ENCODE results near the gene BBIP1.

The BBIP1 gene, protein sequence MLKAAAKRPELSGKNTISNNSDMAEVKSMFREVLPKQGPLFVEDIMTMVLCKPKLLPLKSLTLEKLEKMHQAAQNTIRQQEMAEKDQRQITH

DNA sequence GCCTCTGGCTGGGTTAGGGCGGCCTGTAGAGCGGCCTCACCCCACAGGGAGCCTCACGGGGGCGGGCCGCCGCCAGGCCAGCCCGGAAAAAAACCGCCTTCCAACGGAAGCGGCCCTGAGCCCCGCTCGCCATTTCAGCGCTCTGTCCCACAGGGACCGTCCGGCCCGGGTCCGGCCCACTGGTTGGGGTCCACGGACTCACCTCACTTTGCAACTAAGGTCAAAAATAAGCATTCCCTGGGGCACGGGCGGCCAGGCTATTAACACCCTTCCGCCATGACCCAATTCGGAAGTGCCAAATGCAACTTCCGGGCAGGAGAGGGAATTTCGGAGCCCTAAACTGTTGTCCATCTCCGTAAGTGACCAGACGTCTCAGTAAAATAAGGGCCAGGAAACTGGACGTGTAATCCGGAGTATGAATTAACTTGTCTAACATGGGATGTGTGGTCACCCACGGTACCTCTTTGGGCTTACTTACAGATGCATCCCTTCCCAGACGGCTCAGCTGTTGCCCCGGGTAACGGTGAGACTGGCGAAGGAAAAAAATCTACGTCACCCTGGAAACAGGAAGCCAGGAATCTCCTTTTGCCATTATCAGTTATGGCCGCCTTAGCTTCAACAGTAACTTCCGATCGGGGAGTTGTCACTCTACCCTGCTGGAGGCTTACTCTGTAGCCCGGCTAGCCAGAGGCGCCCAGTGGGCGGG is at the start of gene BBIP1:
Gene BBIP1, minus strand, starts transcription at position 538 of the 706 bp plus-strand sequence. CDS start 1,023 bp downstream, outside the sequence.
- DNase-seq = peak in 49 of 56 donors; percentile 52 to 100 (median 87)

DNA sequence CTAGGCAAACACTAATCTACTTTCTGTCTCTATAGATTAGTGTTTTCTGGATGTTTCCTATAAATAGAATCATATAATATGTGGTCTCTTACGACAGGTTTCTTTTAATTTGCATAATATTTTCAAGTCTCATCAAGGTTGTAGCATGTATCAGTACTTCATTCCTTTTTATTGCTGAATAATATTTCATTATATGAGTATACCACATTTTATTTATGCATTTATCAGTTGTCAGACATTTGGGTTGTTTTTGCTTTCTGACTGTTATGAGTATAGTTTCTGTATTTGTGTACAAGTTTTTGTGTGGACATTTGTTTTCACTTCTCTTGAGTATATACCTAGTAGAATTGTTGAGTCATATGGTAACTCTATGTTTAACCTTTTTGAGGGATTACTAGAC is 48.7 kb upstream of the BBIP1 start:
- DNase-seq = no peak

DNA sequence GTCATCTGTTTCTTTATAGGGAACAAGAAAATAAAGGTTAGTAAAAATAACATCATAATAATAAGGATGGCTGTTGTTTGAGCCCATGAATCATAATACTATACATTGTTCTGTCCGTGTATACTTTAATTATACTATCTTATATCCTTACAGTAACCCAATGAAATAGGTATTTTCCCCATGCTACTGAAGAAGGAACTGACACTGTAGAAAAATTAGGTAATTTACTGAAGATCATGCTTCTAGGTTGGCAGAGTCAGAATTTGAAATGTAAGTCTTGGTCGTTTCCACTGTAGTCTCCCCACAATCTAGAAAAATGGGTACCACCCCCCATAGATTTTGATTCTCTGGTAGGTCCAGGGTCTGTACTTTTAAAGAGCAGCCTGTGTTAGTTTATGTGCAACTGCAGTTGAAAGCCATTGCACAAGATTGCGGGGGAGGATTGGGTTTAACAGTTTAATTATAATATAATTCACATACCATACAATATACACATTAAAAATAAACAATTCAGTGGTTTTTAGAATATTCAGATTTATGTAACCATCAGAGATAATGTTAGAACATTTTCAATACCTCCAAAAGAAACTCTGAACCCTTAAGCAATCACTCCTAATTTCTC is 48.1 kb upstream of the BBIP1 start:
- no peak for DNase-seq

DNA sequence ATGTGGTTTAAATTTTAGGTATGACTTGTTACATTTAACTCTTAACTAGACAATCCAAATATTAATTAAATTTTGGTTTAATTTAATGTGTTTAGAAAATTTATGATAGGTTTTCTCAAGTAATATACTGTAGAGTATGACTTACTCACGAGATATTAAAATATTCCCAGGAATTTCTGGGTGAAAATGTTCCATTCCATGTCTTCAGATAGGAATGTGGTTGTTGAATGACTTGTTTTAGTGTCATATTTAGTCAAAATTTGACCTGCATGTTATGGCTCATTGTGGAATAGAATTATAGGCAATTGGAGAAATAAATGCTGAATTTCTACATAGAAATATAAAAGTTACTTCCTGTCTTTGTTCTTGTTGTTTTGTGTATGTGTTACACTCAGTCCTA is 47.2 kb upstream of the BBIP1 start:
- DNase-seq = no peak

DNA sequence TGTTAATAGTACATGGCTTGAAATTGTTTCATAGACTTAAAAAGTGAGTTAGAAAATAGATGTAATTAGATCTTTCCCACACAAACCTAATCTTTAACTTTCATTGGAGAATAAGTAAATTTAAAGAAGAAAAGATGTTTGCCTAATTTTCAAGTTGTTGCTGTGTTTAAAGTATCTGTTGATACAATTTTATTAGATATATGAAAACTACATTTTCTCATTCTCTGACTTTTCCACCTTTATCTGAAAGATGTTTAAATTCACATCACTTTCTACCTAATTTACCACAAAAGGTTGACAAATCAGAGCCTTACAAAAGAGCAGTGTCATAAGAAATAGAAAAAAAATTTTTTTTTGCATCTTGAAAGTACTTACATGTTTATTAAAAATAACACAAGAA is 46.2 kb upstream of the BBIP1 start:
- no peak for DNase-seq

DNA sequence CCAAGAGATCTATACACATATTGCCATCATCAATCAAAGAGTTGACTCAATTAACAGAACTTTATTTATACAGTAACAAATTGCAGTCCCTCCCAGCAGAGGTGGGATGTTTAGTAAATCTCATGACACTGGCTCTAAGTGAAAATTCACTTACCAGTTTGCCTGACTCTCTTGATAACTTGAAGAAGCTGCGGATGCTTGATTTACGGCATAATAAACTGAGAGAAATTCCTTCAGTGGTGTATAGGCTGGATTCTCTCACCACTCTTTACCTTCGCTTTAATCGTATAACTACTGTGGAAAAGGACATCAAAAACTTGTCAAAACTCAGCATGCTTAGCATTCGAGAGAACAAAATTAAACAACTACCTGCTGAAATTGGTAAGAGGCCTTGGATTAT is 45.7 kb upstream of the BBIP1 start:
- DNase-seq = no peak

DNA sequence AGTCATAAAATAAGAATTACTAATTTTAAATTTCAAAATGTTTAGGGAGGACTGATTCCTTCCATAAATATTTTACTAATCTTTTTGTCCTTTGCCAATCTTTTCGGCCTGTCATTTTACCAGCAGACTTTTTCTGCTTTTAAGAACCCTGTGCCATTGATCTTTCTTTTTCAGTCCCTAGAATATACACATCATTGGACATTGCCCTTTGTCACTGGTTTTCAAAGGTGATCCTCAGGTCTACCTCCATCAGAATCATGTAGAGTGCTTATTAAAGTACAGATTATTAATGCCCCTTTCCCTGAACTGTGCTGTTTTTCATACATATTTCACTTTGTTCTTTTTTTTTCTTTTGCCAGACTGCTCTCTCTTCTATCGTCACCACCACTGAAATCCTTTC is 44.2 kb upstream of the BBIP1 start:
- no peak for DNase-seq

DNA sequence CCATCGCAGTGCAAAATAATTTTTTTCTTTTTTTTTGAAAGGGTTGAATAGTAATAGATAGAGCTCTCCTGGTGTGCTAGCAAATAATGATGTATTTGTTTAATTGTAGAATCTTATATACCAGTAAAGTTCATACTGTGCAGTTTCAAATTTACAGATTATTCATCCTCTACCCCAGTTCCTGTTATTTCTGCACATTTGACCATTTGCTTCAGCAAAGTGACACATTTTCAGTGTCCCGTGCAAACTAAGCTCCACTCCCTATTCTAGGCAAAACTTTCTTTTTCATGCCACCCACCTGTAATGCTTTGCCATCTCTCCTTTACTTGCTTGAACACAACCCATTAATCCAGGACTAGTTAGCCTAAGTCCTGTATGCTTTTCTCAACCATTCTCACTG is 43.5 kb upstream of the BBIP1 start:
- no peak for DNase-seq

DNA sequence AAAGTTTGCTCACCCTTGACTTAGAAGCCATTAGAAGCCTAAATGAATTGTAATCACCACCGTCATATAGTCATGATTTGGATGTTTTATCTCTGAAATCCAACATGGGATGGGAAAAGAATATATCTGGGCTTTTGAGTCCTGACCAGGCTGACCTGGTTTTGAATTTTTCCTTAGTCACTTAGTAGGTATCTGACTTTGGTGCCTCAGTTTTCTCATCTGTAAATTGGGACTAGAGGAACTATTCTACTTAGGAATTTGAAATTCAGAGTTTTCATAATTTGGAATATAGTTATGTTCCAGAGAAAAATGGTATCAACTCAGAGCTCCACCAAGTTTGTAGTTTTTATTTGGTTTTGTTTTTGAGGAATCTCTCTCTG is 41.3 kb upstream of the BBIP1 start:
- DNase-seq = no peak

DNA sequence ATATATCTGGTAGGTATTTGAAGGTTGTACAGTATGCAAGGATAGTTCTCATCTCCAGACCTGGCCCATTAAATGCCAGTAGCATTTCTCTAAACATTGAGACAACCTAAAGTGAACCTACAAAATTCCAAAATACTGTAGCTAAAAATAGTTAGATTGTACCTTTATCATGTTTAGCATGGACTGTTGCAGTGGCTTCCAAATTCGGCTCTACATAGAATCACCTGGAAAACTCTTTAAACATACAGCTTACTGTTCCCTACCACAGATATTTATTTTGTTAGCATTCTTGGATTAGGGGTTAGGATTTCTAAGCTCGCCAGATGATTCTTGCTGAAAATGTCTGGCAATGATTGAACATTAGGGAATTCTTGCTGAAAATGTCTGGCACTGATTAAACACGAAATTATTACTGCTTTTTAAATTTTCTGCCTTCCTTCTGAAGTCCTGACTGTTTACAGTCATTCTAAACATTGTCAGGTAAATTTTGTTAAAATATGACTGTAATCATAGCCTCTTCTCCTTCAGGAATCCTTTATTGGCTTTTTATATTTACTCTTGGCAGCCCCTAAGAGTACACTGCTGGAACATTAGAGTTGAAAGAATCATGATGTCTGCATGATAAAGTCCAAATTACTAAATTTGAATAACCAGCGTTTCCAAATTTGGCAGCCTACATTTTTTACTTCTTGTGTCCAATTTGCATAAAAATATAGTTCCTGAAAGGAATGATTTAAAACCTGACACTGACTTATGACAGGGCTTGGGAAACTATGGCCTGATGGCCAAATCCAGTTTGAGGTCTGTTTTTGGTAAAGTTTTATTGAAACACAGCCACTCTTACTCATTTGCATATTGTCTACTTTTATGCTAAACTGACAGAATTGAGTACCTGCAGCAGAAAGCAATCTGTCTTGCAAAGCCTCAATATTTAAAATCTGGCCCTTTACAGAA is 40.7 kb upstream of the BBIP1 start:
- no peak for DNase-seq

DNA sequence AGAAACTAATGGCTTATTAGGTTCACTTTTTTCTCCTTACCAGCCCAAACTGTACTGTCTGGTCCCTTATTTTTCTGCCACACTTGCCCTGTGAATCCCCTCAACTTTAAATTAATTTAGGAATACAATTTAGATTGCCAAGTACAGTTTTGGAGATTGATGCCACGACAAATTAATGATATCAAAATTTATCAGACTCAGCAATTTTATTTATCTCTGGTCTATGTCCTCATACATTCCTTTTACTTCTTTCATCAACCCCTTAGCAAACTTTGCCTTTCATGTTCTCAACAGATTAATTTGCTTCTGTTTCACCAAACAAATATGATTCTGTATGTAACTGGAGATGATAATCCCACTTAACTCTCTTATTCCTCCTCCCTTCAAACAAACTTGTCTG is 38.6 kb upstream of the BBIP1 start:
- DNase-seq = no peak

DNA sequence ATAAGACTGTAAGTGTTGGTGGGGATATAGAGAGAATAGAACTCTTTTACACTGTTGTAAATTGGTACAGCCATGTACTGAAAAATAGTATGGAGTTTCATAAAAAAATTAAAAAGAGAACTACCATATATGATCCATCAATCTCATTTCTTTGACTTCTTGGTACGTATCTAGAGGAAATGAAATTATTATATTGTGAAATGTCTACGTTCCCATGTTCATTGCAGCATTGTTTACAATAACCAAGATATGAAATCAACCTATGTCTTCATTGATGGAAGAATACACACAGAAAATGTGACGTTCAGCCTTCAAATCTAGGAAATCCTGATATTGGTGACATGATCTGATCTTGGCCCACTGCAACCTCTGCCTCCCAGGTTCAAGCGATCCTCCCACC is 32.4 kb upstream of the BBIP1 start:
- DNase-seq = no peak

DNA sequence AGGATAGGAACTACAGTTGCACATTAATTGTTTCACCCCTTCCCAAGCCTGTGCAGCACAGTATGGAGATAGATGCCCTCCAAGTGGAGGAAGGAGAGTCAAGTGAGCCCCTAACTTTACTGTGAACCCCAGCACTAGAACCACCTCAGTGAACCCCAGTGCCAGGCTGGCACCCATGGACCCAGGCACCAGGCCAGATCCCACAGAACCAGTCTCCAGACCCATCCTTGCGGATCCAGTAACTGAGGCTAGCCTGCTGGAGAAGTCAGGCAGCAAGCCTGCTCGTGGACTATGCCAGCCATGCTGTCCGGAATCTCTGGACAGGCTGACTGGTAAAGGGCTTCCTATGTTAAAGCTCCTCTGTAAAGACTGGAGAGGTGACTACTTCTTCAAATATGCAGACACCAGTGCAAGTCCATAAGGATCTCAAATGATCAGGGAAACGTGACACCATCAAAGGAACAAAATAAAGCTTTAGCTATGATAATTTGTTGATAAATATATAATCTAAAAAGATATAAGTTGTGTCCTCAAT is 28.1 kb upstream of the BBIP1 start:
- DNase-seq = no peak

DNA sequence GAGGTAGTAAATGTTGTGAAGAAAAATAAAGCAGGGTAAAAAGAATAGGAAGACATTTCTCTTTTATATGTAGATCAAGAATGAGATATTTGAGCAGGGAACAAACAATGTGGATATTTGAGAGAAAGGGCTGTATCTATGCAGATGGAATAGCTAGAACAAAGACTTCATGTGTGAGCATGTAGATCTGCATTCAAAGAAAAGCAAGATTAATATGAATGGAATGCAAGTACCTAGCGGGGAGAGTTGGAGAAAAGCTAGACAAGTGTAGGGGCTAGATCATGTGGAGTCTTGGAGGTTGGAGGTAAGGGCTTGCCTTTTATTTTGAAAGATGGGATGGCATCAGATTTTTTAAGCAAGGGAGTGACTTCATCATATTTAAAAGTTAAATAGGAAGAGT is 27.5 kb upstream of the BBIP1 start:
- DNase-seq = no peak

DNA sequence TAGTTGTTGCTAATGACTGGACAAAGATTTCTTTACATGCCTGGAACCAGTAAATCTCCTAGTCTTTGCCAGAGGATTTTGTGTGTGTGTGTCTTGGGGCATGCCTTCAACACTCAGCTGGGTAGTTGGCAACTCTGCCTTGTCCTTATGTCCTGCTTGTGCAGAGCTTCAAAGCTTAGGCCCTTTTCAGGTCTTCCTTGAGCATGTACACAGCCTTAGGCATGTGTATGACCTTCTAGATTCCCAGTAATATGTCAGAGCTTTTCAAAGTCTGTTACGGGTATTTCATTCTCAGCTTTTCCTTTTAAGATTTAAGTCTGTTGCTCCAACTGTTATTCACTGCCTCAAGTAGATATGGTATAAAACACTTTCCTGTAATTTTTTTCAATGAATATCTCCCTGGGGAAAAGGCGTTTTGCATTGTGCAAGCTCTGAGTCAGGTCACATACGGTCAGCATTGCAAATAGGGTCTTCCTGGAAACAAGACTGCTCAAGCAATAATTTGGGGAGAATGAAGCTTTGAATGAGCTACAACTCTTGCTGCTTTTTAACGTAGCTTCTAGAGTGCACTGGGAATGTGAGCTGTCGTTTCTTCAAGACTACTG is 25.9 kb upstream of the BBIP1 start:
- DNase-seq = no peak

DNA sequence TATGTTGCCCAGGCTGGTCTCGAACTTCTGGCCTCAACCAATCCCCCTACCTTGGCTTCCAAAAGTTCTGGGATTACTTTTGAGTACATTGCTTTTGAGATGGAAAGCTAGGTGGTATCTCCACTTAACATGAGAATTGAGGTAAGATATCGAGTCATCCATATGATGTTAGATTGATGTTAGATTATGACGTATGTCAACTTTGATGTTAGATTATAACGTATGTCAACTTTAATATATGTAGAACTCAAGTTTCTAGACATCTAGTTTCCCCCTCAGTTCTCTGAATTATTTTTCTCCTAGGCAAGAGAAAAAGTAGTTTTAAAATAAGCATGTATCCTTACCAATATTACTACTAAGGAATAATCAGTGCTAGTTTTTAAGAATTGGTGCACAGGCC is 20.4 kb upstream of the BBIP1 start:
- no peak for DNase-seq

DNA sequence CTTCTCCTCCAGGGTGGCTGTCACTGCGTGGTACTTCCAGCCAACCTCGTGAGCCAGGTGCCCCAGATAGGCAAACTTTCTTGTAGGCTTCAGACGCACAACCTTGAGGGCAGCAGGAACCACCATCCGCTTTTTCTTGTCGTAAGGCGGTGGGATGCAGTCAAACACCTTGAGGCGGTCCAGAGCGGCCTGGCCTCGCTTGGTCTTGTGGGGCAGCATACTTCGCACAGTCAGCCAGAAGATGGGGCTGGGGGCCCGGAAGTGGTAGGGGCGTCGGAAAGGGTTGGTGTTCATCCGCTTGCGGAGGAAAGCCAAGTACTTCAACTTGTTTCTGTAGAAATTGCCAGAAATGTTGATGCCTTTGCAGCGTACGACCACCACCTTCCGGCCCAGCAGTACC is 17.8 kb upstream of the BBIP1 start:
- DNase-seq = no peak

DNA sequence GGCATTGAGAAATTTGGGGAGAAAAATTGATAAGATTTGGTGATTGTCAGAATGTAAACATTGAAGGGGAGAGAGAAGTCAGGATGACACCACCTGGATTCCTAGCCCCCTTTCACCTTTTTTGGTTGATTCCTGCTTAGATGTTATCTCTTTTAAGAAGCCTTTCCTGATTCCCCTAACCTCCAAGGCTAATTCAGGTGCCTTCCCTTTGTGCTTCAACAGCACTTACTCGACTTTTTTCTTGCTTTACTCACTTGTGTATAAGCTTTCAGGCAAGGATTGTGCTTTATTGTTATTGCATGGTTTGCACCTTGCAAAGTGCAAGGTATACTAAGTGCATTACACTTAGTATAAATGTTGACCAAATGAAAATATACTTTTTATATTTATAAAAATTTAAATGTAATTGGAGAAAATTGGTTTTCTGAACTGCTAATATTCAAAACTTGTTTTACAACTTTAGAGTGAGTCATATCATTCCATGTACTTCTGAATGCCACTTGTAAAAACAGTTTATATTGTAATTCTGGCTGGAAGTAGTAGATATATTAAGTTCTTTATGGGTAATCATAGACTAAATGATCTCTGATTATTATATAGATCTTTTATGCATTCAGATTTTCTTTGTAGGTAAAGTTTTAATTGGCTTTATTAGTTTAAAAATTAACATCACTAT is 13.7 kb upstream of the BBIP1 start:
- DNase-seq = no peak

DNA sequence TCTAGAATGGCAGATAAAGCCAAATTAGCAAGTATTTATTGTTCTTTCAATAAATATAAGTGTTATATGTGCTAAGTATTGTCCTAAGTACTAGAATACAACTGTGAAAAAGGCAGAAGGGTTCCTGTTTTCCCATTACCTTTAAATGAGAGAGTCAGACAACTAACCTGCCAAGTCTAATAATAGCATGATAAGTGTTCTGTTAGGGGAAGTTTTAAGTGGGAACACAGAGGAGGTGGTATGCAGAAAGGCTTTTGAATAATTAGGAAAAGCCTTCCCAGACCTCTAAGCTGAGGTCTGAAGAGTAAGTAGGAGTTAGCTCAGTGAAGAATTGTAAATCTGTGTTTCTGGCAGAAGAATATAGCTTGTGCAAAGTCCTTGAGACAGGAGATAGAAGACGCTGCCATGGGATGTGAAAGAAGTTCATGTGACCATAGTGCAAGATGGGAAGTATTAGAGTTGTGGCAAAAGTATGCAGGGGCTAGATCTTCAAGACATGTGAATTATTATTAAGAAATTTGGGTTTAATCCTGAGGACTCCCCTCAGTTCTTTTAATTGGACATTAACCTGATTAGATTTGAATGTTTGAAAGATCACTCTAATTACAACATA is 12.9 kb upstream of the BBIP1 start:
- DNase-seq = no peak

DNA sequence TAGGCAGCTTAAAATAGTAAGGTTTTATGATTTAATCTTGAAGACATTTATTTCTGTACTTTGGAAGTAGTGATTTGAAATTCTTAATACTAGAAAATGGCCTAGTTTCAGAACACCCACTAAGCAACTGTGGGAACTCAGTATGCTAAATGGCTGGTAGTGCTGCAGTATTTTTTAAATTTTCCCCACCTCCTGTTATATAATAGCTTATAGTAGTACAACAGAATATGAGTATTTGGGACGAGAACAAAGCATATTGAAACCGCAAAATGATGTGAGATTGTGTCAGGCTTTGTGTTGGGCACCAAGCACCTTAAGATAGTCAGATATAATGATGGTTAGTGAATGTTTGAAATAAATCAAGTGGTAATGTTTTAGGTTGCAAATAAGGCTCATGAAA is 8.5 kb upstream of the BBIP1 start:
- no peak for DNase-seq

All from nucleus accumbens (tissue), 56 donors.